Measurements from ENCODE around the gene DIO3. TPM values are rescaled to one million over a fixed set of nuclear protein-coding genes. Genes with fewer than 3 reads are reported as not detected.

DIO3 gene
- total RNA-seq, 1 experiment from 2014 or later = not detected

GRCh38 chr14:101521978-101522377 is 39.3 kb upstream of the DIO3 start:
- Histone ChIP-seq H3K4me2 (ENCODE audit: insufficient read depth, insufficient read length, low read length) (no peak overlapping the region), H4K8ac (replicated peaks; ENCODE audit: insufficient read length, low read depth, low read length) (no peak overlapping the region), H2BK120ac (ENCODE audit: low read depth, low read length, poor library complexity, severe bottlenecking) (no peak overlapping the region), H3K23ac (ENCODE audit: insufficient read length, low read depth, low read length) (no peak overlapping the region), H2BK12ac (ENCODE audit: insufficient read length, low read depth, low read length) (no peak overlapping the region), H3K23me2 (ENCODE audit: insufficient read length, low read depth, low read length, poor library complexity, severe bottlenecking) (no peaks in the 10 kb centered on the region), H2AFZ (ENCODE audit: low read length) (no peak overlapping the region), H3K56ac (ENCODE audit: insufficient read length, low read depth, low read length) (no peak overlapping the region), H2AK5ac (ENCODE audit: insufficient read length, low read length) (no peak overlapping the region), H3K79me2 (ENCODE audit: insufficient read depth, low read length) (no peaks in the 10 kb centered on the region), H2BK20ac (ENCODE audit: low read depth, low read length, poor library complexity, severe bottlenecking) (no peak overlapping the region), H4K5ac (ENCODE audit: insufficient read length, low read depth, low read length) (no peak overlapping the region), H3K27ac (ENCODE audit: insufficient read length, low read depth, low read length) (no peak overlapping the region), H3K9ac (ENCODE audit: extremely low read depth, insufficient read length, low read length) (no peak overlapping the region), H3K79me1 (ENCODE audit: insufficient read depth, low read depth, low read length, poor library complexity, severe bottlenecking) (no peaks in the 10 kb centered on the region), H3K9me3 (ENCODE audit: control insufficient read depth, low read depth, low read length) (no peaks in the 10 kb centered on the region), H3T11ph (ENCODE audit: low read length) (no peak overlapping the region), H2BK5ac (ENCODE audit: insufficient read length, low read length) (no peak overlapping the region), H3K4ac (ENCODE audit: low read depth, low read length) (no peak overlapping the region), H3K4me1 (ENCODE audit: insufficient read depth, low read length) (no peaks in the 10 kb centered on the region), H2BK15ac (ENCODE audit: low read depth, low read length) (no peak overlapping the region), H4K91ac (ENCODE audit: insufficient read length, low read depth, low read length) (no peak overlapping the region), H4K20me1 (ENCODE audit: control insufficient read depth, insufficient read depth, insufficient read length) (no peaks in the 10 kb centered on the region), H3K27me3 (ENCODE audit: insufficient read depth, low read length) (no peaks in the 10 kb centered on the region), H3K18ac (ENCODE audit: insufficient read length, low read depth, low read length) (no peak overlapping the region), H3K14ac (ENCODE audit: insufficient read depth, low read length) (no peak overlapping the region)
- no peak overlapping the region for H3K27ac Mint-ChIP-seq
- peaks cover 5% of the 10 kb centered on the region in 2 experiments for H3K9me3 Mint-ChIP-seq
- WGBS (ENCODE audit: extremely low coverage, insufficient read length, low lambda C conversion rate) = no CpG with 5 or more reads among the region's 8 CpGs
- H3K36me3 Mint-ChIP-seq (ENCODE audit: insufficient read depth in 1 of 3, low read depth in 3 of 3) = no peaks in the 10 kb centered on the region; a peak in 1 of 7 replicates
- peaks cover 6 to 13% of the 10 kb centered on the region in 2 experiments; a peak in 3 of 4 replicates for H3K4me1 Mint-ChIP-seq
- no peak overlapping the region for H3K4me3 Mint-ChIP-seq
- TF ChIP-seq CTCF (conservative IDR thresholded peaks at IDR 0.05) = no peak
- H3K27me3 Mint-ChIP-seq (ENCODE audit: low read depth) = no peaks in the 10 kb centered on the region; the same call in 1 of the 2 replicates
- DNase-seq = no peak

Measured in H9 (cell line).